PC-9 (cell line): ENCODE results near the gene FEV.

Experiments used
- CTCF ChIP-seq: fragments of 200-600 bp; sonication (generic); conservative IDR thresholded peaks from 2 replicates; pipeline ENCODE4 v1.6.1; 2017; ENCODE audit warnings: mixed run types, antibody characterized with exemption, mild to moderate bottlenecking, moderate library complexity
- EZH2 ChIP-seq: fragments of 200-600 bp; sonication (generic); IDR thresholded peaks from 2 replicates; pipeline ENCODE4 v1.8.0; 2017; ENCODE audit warnings: antibody characterized with exemption, low read depth

- TF ChIP-seq EZH2 (no peak), CTCF (peak; percentile 31; the same call in 1 of the 2 replicates)
Observed at GRCh38 chr2:218993345-218994315, 8.6 kb upstream of the FEV start, which contains the start of gene CRYBA2.
